A549 treated with Hydrocortisone at 1 μM for 4 hours (cell line): ENCODE data around the gene LDHA. TPM values are rescaled to one million over a fixed set of nuclear protein-coding genes. Genes with fewer than 3 reads are reported as not detected.

Experiments
- total RNA-seq: library from RNA; stranded (reverse); fragments of 200-300 nt; extraction: Qiagen RNA extraction; gene quantifications from 5 replicates; pipeline ENCODE4 v1.2.3, GENCODE V29; 2022

The LDHA gene
- 2,733 to 4,246 TPM (median 3,146 TPM) in 5 replicates for total RNA-seq

GRCh38 chr11:18394275-18394927 lies at the start of gene LDHA:
Gene LDHA (plus strand): TSS chr11:18394563. CDS start chr11:18396843, 2,280 bp downstream.

GRCh38 chr11:18455686-18456372 lies 61.5 kb downstream of the LDHA start, which contains the start of gene LDHAL6A:
Gene LDHAL6A (plus strand): TSS chr11:18455856. CDS start chr11:18456681, 825 bp downstream.

Other genes with a start within 250 kb of the LDHA start
- not detected in 5 replicates for gene MRGPRX4, start 221.7 kb upstream of the LDHA start, total RNA-seq
- not detected in 5 replicates for gene SAA4, start 157.8 kb upstream of the LDHA start, total RNA-seq
- gene SAA2, start 145.9 kb upstream of the LDHA start, total RNA-seq: 0.15 to 0.31 TPM (median 0.22 TPM) in 4 of 5 replicates, not detected in the other
- 2.4 to 4.0 TPM (median 3.4 TPM) in 5 replicates for gene SAA1, start 128.3 kb upstream of the LDHA start, total RNA-seq
- 12.4 to 18.0 TPM (median 14.4 TPM) in 5 replicates for gene HPS5, start 72.4 kb upstream of the LDHA start, total RNA-seq
- gene GTF2H1, start 72.0 kb upstream of the LDHA start, total RNA-seq: 34.1 to 41.3 TPM (median 37.7 TPM) in 5 replicates
- not detected in 5 replicates for gene LDHC, start 17.8 kb downstream of the LDHA start, total RNA-seq
- gene LDHAL6A, start 61.3 kb downstream of the LDHA start, total RNA-seq: not detected in 5 replicates
- 90.9 to 107 TPM (median 98.1 TPM) in 5 replicates for gene TSG101, start 132.4 kb downstream of the LDHA start, total RNA-seq
- gene UEVLD, start 194.2 kb downstream of the LDHA start, total RNA-seq: 17.3 to 27.0 TPM (median 20.4 TPM) in 5 replicates
- 2.0 to 2.9 TPM (median 2.3 TPM) in 5 replicates for gene MISFA, start 205.2 kb downstream of the LDHA start, total RNA-seq
- gene SPTY2D1, start 239.8 kb downstream of the LDHA start, total RNA-seq: 15.0 to 22.9 TPM (median 17.1 TPM) in 5 replicates